K562 (cell line): Measurements from ENCODE around the gene IFI27L1.

ENCODE experiments used
- CTCF ChIP-seq, 3 experiments: IDR thresholded peaks in 2 of 3; conservative IDR thresholded peaks in 1 of 3; 2 replicates each; pipeline ENCODE4 v1.5.1; 2011 to 2012; ENCODE audit warnings: low read length in 3 of 3, mild to moderate bottlenecking in 3 of 3, control low read depth in 2 of 3, improper control_type of control experiment in 1 of 3, inconsistent platforms in 1 of 3, low read depth in 1 of 3, mixed read lengths in 1 of 3, moderate library complexity in 1 of 3; ENCODE audit not compliant: insufficient read depth in 2 of 3
- NBN ChIP-seq: fragments of 450-650 bp; IDR thresholded peaks from 2 replicates; pipeline ENCODE4 v1.6.1; 2016; ENCODE audit warnings: low read depth, mild to moderate bottlenecking
- NFIC ChIP-seq: fragments of 450-650 bp; IDR thresholded peaks from 2 replicates; pipeline ENCODE4 v1.6.1; 2017; ENCODE audit warnings: mild to moderate bottlenecking, inconsistent platforms
- XRCC3 ChIP-seq: fragments of 450-650 bp; IDR thresholded peaks from 2 replicates; pipeline ENCODE4 v1.6.1; 2017; ENCODE audit warnings: mild to moderate bottlenecking, moderate library complexity
- ZNF197 ChIP-seq: fragments of 200-800 bp; sonication (Bioruptor generic); IDR thresholded peaks from 2 replicates; pipeline ENCODE4 v1.6.1; 2016; ENCODE audit warnings: low read depth, missing genetic modification characterization, missing compliant biosample characterization
- TF ChIP-seq, protein P1 (sequence below): sonication (generic); formaldehyde crosslinking; IDR thresholded peaks from 2 replicates; pipeline ENCODE4 v1.8.0; 2022; ENCODE audit warnings: mild to moderate bottlenecking, missing genetic modification reagents

GRCh38 chr14:94080621-94081385 is at the start of gene IFI27L1, which contains the start of gene DDX24:
- TF ChIP-seq NBN = no peak
- TF ChIP-seq CTCF (IDR thresholded peaks at IDR 0.05 in 2 of 3, conservative IDR thresholded peaks at IDR 0.05 in 1 of 3; ENCODE audit: insufficient read depth in 2 of 3, low read depth in 1 of 3, low read length in 3 of 3) = no peak
- TF ChIP-seq, protein P1, sequence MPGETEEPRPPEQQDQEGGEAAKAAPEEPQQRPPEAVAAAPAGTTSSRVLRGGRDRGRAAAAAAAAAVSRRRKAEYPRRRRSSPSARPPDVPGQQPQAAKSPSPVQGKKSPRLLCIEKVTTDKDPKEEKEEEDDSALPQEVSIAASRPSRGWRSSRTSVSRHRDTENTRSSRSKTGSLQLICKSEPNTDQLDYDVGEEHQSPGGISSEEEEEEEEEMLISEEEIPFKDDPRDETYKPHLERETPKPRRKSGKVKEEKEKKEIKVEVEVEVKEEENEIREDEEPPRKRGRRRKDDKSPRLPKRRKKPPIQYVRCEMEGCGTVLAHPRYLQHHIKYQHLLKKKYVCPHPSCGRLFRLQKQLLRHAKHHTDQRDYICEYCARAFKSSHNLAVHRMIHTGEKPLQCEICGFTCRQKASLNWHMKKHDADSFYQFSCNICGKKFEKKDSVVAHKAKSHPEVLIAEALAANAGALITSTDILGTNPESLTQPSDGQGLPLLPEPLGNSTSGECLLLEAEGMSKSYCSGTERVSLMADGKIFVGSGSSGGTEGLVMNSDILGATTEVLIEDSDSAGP (CRISPR knock-in tag) = no peak
- no peak for TF ChIP-seq ZNF197 (CRISPR knock-in tag)
- TF ChIP-seq XRCC3 = no peak
- no peak for TF ChIP-seq NFIC
